ENCODE measurements around the gene PON2. TPM values are rescaled to one million over a fixed set of nuclear protein-coding genes. Genes with fewer than 3 reads are reported as not detected.

PON2 gene
- total RNA-seq, 4 donors from 2014 or later, result 41.8 to 91.0 (median 75.8) TPM

- H3K27ac ChIP-seq, result no peak overlapping the region
- H3K4me1 ChIP-seq, result no peaks in the 10 kb centered on the region
- TF ChIP-seq CTCF (IDR thresholded peaks at IDR 0.05) (no peak), POLR2A (IDR thresholded peaks at IDR 0.05) (no peak)
- DNase-seq, result no peak
- H3K36me3 ChIP-seq, result no peaks in the 10 kb centered on the region
- H3K9me3 ChIP-seq, result no peaks in the 10 kb centered on the region
- H3K4me3 ChIP-seq, result no peak overlapping the region
- intact Hi-C loops (cut with DNase I; ENCODE audit: low total_unique reads), result no loop called here
- H3K27me3 ChIP-seq, result no peaks in the 10 kb centered on the region
These were observed 1.7 kb downstream of the PON2 start for GRCh38 chr7:95433129-95433528.

GRCh38 chr7:95432606-95433005 lies 2.2 kb downstream of the PON2 start:
- no peaks in the 10 kb centered on the region for H3K36me3 ChIP-seq
- intact Hi-C loops (cut with DNase I; ENCODE audit: low total_unique reads), result no loop called here
- DNase-seq, result no peak
- H3K4me3 ChIP-seq, result no peak overlapping the region
- no peaks in the 10 kb centered on the region for H3K9me3 ChIP-seq
- H3K4me1 ChIP-seq, result no peaks in the 10 kb centered on the region
- TF ChIP-seq CTCF (IDR thresholded peaks at IDR 0.05) (no peak), POLR2A (IDR thresholded peaks at IDR 0.05) (no peak)
- no peaks in the 10 kb centered on the region for H3K27me3 ChIP-seq
- H3K27ac ChIP-seq, result no peak overlapping the region

GRCh38 chr7:95430864-95431263 lies 4.0 kb downstream of the PON2 start:
- no peaks in the 10 kb centered on the region for H3K9me3 ChIP-seq
- H3K4me1 ChIP-seq, result no peaks in the 10 kb centered on the region
- TF ChIP-seq CTCF (IDR thresholded peaks at IDR 0.05), result no peak
- no peak for TF ChIP-seq POLR2A (IDR thresholded peaks at IDR 0.05)
- intact Hi-C loops (cut with DNase I; ENCODE audit: low total_unique reads), result no loop called here
- H3K27ac ChIP-seq, result no peak overlapping the region
- no peak overlapping the region for H3K4me3 ChIP-seq
- no peaks in the 10 kb centered on the region for H3K36me3 ChIP-seq
- no peak for DNase-seq
- H3K27me3 ChIP-seq, result no peaks in the 10 kb centered on the region

GRCh38 chr7:95429241-95429990 lies 5.4 kb downstream of the PON2 start:
- Histone ChIP-seq H3K4me1 (no peaks in the 10 kb centered on the region), H3K4me3 (no peak overlapping the region), H3K27me3 (no peaks in the 10 kb centered on the region), H3K9me3 (no peaks in the 10 kb centered on the region), H3K36me3 (no peaks in the 10 kb centered on the region), H3K27ac (no peak overlapping the region)
- TF ChIP-seq POLR2A (IDR thresholded peaks at IDR 0.05) (no peak), CTCF (IDR thresholded peaks at IDR 0.05) (no peak)
- intact Hi-C loops (cut with DNase I; ENCODE audit: low total_unique reads), result no loop called here
- DNase-seq, result no peak

- H3K9me3 ChIP-seq, result no peaks in the 10 kb centered on the region
- no peak overlapping the region for H3K27ac ChIP-seq
- intact Hi-C loops (cut with DNase I; ENCODE audit: low total_unique reads), result no loop called here
- H3K27me3 ChIP-seq, result no peaks in the 10 kb centered on the region
- TF ChIP-seq CTCF (IDR thresholded peaks at IDR 0.05) (no peak), POLR2A (IDR thresholded peaks at IDR 0.05) (no peak)
- H3K36me3 ChIP-seq, result no peaks in the 10 kb centered on the region
- H3K4me1 ChIP-seq, result no peaks in the 10 kb centered on the region
- DNase-seq, result no peak
- H3K4me3 ChIP-seq, result no peak overlapping the region
These were observed 6.8 kb downstream of the PON2 start for GRCh38 chr7:95427914-95428516.

Measured in uterus (tissue), 4 donors.